ENCODE data around the gene MRPL20.

The MRPL20 gene

GRCh38 chr1:1360506-1361169, 46.5 kb downstream of the MRPL20 start:
- no peak for TF ChIP-seq CTCF (conservative IDR thresholded peaks at IDR 0.05; ENCODE audit: control insufficient read depth, insufficient read depth, low read depth, low read length)
- peak; percentile 97 for DNase-seq (ENCODE audit: low read depth)
- no peak overlapping the region for H3K4me3 ChIP-seq (ENCODE audit: control insufficient read depth, low read depth, low read length)

GRCh38 chr1:1359664-1360468, 47.2 kb downstream of the MRPL20 start:
- peak; percentile 91 for DNase-seq (ENCODE audit: low read depth)
- TF ChIP-seq CTCF (conservative IDR thresholded peaks at IDR 0.05; ENCODE audit: control insufficient read depth, insufficient read depth, low read depth, low read length): no peak
- H3K4me3 ChIP-seq (ENCODE audit: control insufficient read depth, low read depth, low read length): peak overlapping the region; percentile 86

- H3K4me3 ChIP-seq (ENCODE audit: control insufficient read depth, low read depth, low read length): peak overlapping the region; percentile 86
- TF ChIP-seq CTCF (conservative IDR thresholded peaks at IDR 0.05; ENCODE audit: control insufficient read depth, insufficient read depth, low read depth, low read length): no peak
- peak; percentile 87 for DNase-seq (ENCODE audit: low read depth)
These were observed 47.8 kb downstream of the MRPL20 start for GRCh38 chr1:1359308-1359663.

GRCh38 chr1:1358433-1359271, 48.4 kb downstream of the MRPL20 start, which contains the start of gene MXRA8:
Gene MXRA8 (minus strand): TSS chr1:1358555. CDS start chr1:1358504, 51 bp downstream.
- peak within 1 kb of the TSS; percentile 86 for H3K4me3 ChIP-seq (ENCODE audit: control insufficient read depth, low read depth, low read length)
- no peak for TF ChIP-seq CTCF (conservative IDR thresholded peaks at IDR 0.05; ENCODE audit: control insufficient read depth, insufficient read depth, low read depth, low read length)
- peak; percentile 93 for DNase-seq (ENCODE audit: low read depth)

GRCh38 chr1:1357871-1358432, 49.1 kb downstream of the MRPL20 start:
- TF ChIP-seq CTCF (conservative IDR thresholded peaks at IDR 0.05; ENCODE audit: control insufficient read depth, insufficient read depth, low read depth, low read length): no peak
- no peak for DNase-seq (ENCODE audit: low read depth)
- peak overlapping the region; percentile 86 for H3K4me3 ChIP-seq (ENCODE audit: control insufficient read depth, low read depth, low read length)

GRCh38 chr1:1356796-1357401, 50.2 kb downstream of the MRPL20 start:
- TF ChIP-seq CTCF (conservative IDR thresholded peaks at IDR 0.05; ENCODE audit: control insufficient read depth, insufficient read depth, low read depth, low read length): no peak
- DNase-seq (ENCODE audit: low read depth): no peak
- peak overlapping the region; percentile 86 for H3K4me3 ChIP-seq (ENCODE audit: control insufficient read depth, low read depth, low read length)
